Tibial nerve (tissue), 3 donors: ENCODE results near the gene SCYGR1.

Experiments
- CTCF ChIP-seq, 5 experiments: fragments of 200-600 bp in 3 of 5; fragments of 450-650 bp in 2 of 5; sonication (generic) in 3 of 5; IDR thresholded peaks; one replicate each; pipeline ENCODE4 v1.5.1; 2016 to 2019; ENCODE audit warnings: antibody characterized with exemption in 5 of 5, mild to moderate bottlenecking in 3 of 5, moderate library complexity in 2 of 5
- POLR2A ChIP-seq, 2 donors: fragments of 450-650 bp; IDR thresholded peaks; one replicate each; pipeline ENCODE4 v1.6.1; 2017; ENCODE audit warnings: antibody characterized with exemption in 2 of 2, mild to moderate bottlenecking in 2 of 2, moderate library complexity in 2 of 2

GRCh38 chr2:227378371-227378782 lies 9.4 kb downstream of the SCYGR1 start:
- no peak for TF ChIP-seq CTCF (IDR thresholded peaks at IDR 0.05)
- TF ChIP-seq POLR2A (IDR thresholded peaks at IDR 0.05) = no peak
